PC-3 (cell line): ENCODE measurements around the gene PIKFYVE. TPM values are rescaled to one million over a fixed set of nuclear protein-coding genes. Genes with fewer than 3 reads are reported as not detected.

Experiments used
- ATAC-seq: fragments of 200-7000 bp; cut with Tn5 transposase; 2 replicates; pipeline ENCODE4 v1.9.1; 2020; ENCODE audit warnings: mild to moderate bottlenecking, moderate library complexity
- BruUV-seq: library from RNA; stranded (reverse); fragments of 400-500 nt; replicated peaks from 2 replicates; lab custom pipeline; 2021; lab: Mats Ljungman, UMichigan
- CTCF ChIA-PET: fragments of 300-600 bp; sonication (Branson Sonifier 250); formaldehyde crosslinking; loops from one replicate; lab custom pipeline; 2022; ENCODE audit warnings: antibody characterized with exemption; lab: Charles Lee
- POLR2A ChIA-PET: fragments of 300-600 bp; sonication (Branson Sonifier 250); formaldehyde crosslinking; loops from one replicate; lab custom pipeline; 2022; ENCODE audit warnings: antibody characterized with exemption; ENCODE audit not compliant: unreplicated experiment; lab: Charles Lee
- DNase-seq: peaks from one replicate; pipeline ENCODE4 v3.0.0-alpha.2; 2015
- H2AFZ ChIP-seq: fragments of 300-600 bp; sonication (generic); 2 replicates; pipeline ENCODE4 v1.6.0; 2016; ENCODE audit warnings: antibody characterized with exemption, low read length
- H3F3A ChIP-seq: fragments of 300-600 bp; sonication (generic); one replicate; pipeline ENCODE4 v1.6.0; 2017; ENCODE audit warnings: antibody characterized with exemption, low read length, control low read depth, mild to moderate bottlenecking; ENCODE audit not compliant: unreplicated experiment
- H3K27ac ChIP-seq: fragments of 300-600 bp; sonication (generic); 2 replicates; pipeline ENCODE4 v1.5.1; 2016; ENCODE audit warnings: mild to moderate bottlenecking, low read length
- H3K27me3 ChIP-seq: fragments of 300-600 bp; sonication (generic); 2 replicates; pipeline ENCODE4 v1.6.1; 2016; ENCODE audit warnings: low read length, mixed read lengths
- H3K36me3 ChIP-seq: fragments of 300-600 bp; sonication (generic); 2 replicates; pipeline ENCODE4 v1.6.1; 2016; ENCODE audit warnings: low read depth, mixed run types, low read length, mixed read lengths
- H3K4me1 ChIP-seq: fragments of 300-600 bp; sonication (generic); 2 replicates; pipeline ENCODE4 v1.5.1; 2016; ENCODE audit warnings: low read length; ENCODE audit not compliant: insufficient read depth
- H3K4me2 ChIP-seq: fragments of 300-600 bp; sonication (generic); 2 replicates; pipeline ENCODE4 v1.6.0; 2016; ENCODE audit warnings: low read length
- H3K4me3 ChIP-seq: fragments of 300-600 bp; sonication (generic); 2 replicates; pipeline ENCODE4 v1.5.1; 2016; ENCODE audit warnings: mild to moderate bottlenecking, low read length, mixed read lengths
- H3K79me2 ChIP-seq: fragments of 300-600 bp; sonication (generic); 2 replicates; pipeline ENCODE4 v1.6.1; 2017; ENCODE audit warnings: low read length, mixed read lengths
- H3K9ac ChIP-seq: fragments of 300-600 bp; sonication (generic); 2 replicates; pipeline ENCODE4 v1.6.0; 2016; ENCODE audit warnings: mild to moderate bottlenecking, low read length
- H3K9me2 ChIP-seq: fragments of 300-600 bp; sonication (generic); replicated peaks from 2 replicates; pipeline ENCODE4 v1.6.1; 2016; ENCODE audit warnings: mixed run types, low read length, mixed read lengths
- H3K9me3 ChIP-seq: fragments of 300-600 bp; sonication (generic); 2 replicates; pipeline ENCODE4 v1.6.1; 2016; ENCODE audit warnings: low read length, mixed read lengths
- H4K20me1 ChIP-seq: fragments of 300-600 bp; sonication (generic); 2 replicates; pipeline ENCODE4 v1.6.1; 2016; ENCODE audit warnings: low read length, mixed read lengths
- EZH2 ChIP-seq: fragments of 300-600 bp; sonication (generic); IDR thresholded peaks from one replicate; pipeline ENCODE4 v1.6.1; 2017; ENCODE audit warnings: antibody characterized with exemption, mild to moderate bottlenecking, low read length; ENCODE audit not compliant: unreplicated experiment
- EZH2phosphoT487 ChIP-seq: fragments of 300-600 bp; sonication (generic); IDR thresholded peaks from 2 replicates; pipeline ENCODE4 v1.6.1; 2018; ENCODE audit warnings: mild to moderate bottlenecking, antibody characterized with exemption, low read length, borderline replicate concordance
- intact Hi-C: fragments of 100-400 bp; cut with micrococcal nuclease; formaldehyde crosslinking; loops from 2 replicates; pipeline ENCODE4 v1.9.0; 2023
- total RNA-seq: library from RNA; depleted of rRNA; stranded (reverse); fragments of >200 nt; gene quantifications from 2 replicates; pipeline ENCODE4 v1.2.3, GENCODE V29; 2014
- TF ChIP-seq, protein P1 (sequence below): fragments of 300-600 bp; sonication (generic); conservative IDR thresholded peaks from 2 replicates; pipeline ENCODE4 v1.5.1; 2017; ENCODE audit warnings: antibody characterized with exemption, low read depth, mild to moderate bottlenecking, low read length

PIKFYVE gene
- total RNA-seq, 1 experiment from 2014 or later = 18.8 TPM

- Histone ChIP-seq H3K36me3 (peaks cover 18% of the 10 kb centered on the region; the same call in 1 of the 2 replicates), H3K27me3 (no peaks in the 10 kb centered on the region), H3K9me3 (no peaks in the 10 kb centered on the region), H3K79me2 (peaks cover 15% of the 10 kb centered on the region), H3K4me2 (peak within 1 kb of the TSS; percentile 95), H3K9me2 (no peaks in the 10 kb centered on the region), H2AFZ (peak within 1 kb of the TSS; percentile 99), H3K4me1 (peaks cover 24% of the 10 kb centered on the region), H4K20me1 (no peaks in the 10 kb centered on the region), H3K9ac (peak within 1 kb of the TSS; percentile 71), H3F3A (no peaks in the 10 kb centered on the region), H3K4me3 (peak within 1 kb of the TSS; percentile 99), H3K27ac (peak within 1 kb of the TSS; percentile 61)
- TF ChIP-seq, protein P1, sequence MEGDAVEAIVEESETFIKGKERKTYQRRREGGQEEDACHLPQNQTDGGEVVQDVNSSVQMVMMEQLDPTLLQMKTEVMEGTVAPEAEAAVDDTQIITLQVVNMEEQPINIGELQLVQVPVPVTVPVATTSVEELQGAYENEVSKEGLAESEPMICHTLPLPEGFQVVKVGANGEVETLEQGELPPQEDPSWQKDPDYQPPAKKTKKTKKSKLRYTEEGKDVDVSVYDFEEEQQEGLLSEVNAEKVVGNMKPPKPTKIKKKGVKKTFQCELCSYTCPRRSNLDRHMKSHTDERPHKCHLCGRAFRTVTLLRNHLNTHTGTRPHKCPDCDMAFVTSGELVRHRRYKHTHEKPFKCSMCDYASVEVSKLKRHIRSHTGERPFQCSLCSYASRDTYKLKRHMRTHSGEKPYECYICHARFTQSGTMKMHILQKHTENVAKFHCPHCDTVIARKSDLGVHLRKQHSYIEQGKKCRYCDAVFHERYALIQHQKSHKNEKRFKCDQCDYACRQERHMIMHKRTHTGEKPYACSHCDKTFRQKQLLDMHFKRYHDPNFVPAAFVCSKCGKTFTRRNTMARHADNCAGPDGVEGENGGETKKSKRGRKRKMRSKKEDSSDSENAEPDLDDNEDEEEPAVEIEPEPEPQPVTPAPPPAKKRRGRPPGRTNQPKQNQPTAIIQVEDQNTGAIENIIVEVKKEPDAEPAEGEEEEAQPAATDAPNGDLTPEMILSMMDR = peak; percentile 73
- no peak for TF ChIP-seq EZH2
- peak; percentile 76 for ATAC-seq
- no TSS peak for BruUV-seq
- DNase-seq = peak; percentile 97
- ChIA-PET POLR2A (interaction anchor here (0.5 kb wide), 1 partner anchor 199 kb away, joined by 8 read pairs; no protein-coding TSS in a partner anchor), CTCF (interaction anchor here (0.6 to 2.6 kb wide), 4 partner anchors 11 to 153 kb away, joined by 3 to 24 read pairs (median 8); no protein-coding TSS in a partner anchor)
- intact Hi-C loops = loop anchor here (1.0 kb wide), 3 partner anchors 11 to 153 kb away; partner anchors contain the start of gene PIKFYVE
These were observed 11.0 kb upstream of the PIKFYVE start, which contains the start of gene IDH1 for GRCh38 chr2:208254871-208255556. IDH1 (minus strand) TSS chr2:208255071; CDS start chr2:208251551, 3,520 bp downstream.

GRCh38 chr2:208255557-208256106, 10.4 kb upstream of the PIKFYVE start:
- peak; percentile 2; the same call in 1 of the 2 replicates for ATAC-seq
- POLR2A ChIA-PET = no interaction called here

More at GRCh38 chr2:208255557-208256106, 10.4 kb upstream of the PIKFYVE start:
- TSS peak; percentile 41 for BruUV-seq
- H3K9me3 ChIP-seq = no peaks in the 10 kb centered on the region
- peaks cover 18% of the 10 kb centered on the region; the same call in 1 of the 2 replicates for H3K36me3 ChIP-seq
- peak overlapping the region; percentile 95 for H3K4me2 ChIP-seq
- H3K4me3 ChIP-seq = peak overlapping the region; percentile 99
- peaks cover 20% of the 10 kb centered on the region for H3K4me1 ChIP-seq
- peak overlapping the region; percentile 71 for H3K9ac ChIP-seq
- intact Hi-C loops = loop anchor here (1.0 kb wide), 3 partner anchors 11 to 153 kb away; partner anchors contain the start of gene PIKFYVE
- no peaks in the 10 kb centered on the region for H3K9me2 ChIP-seq
- TF ChIP-seq, protein P1 = peak; percentile 36; the same call in 1 of the 2 replicates
- no peak for TF ChIP-seq EZH2phosphoT487
- CTCF ChIA-PET = interaction anchor here (1.0 to 2.6 kb wide), 2 partner anchors 11 to 80 kb away, joined by 3 to 24 read pairs; no protein-coding TSS in a partner anchor
- H2AFZ ChIP-seq = peak overlapping the region; percentile 99
- no peaks in the 10 kb centered on the region for H4K20me1 ChIP-seq
- DNase-seq = no peak
- H3K27ac ChIP-seq = peak overlapping the region; percentile 61
- H3K27me3 ChIP-seq = no peaks in the 10 kb centered on the region
- no peaks in the 10 kb centered on the region for H3F3A ChIP-seq
- peaks cover 15% of the 10 kb centered on the region for H3K79me2 ChIP-seq
